Effector CD4-positive, alpha-beta T cell (primary cell): ENCODE measurements around the gene PAGE4. TPM values are rescaled to one million over a fixed set of nuclear protein-coding genes. Genes with fewer than 3 reads are reported as not detected.

Experiments used
- DNase-seq: peaks from one replicate; pipeline ENCODE4 v3.0.0-alpha.2; 2020
- total RNA-seq: gene quantifications from one replicate; lab custom pipeline; 2026; lab: John Stamatoyannopoulos, UW

PAGE4 gene, protein sequence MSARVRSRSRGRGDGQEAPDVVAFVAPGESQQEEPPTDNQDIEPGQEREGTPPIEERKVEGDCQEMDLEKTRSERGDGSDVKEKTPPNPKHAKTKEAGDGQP
- not detected for total RNA-seq

GRCh38 chrX:49829016-49829415 lies at the start of gene PAGE4:
TSS of gene PAGE4 (plus strand) at chrX:49829303. CDS start at chrX:49830429, 1,126 bp downstream.
- DNase-seq: no peak

GRCh38 chrX:49784747-49785280 lies 44.3 kb upstream of the PAGE4 start:
- DNase-seq: no peak

DNA sequence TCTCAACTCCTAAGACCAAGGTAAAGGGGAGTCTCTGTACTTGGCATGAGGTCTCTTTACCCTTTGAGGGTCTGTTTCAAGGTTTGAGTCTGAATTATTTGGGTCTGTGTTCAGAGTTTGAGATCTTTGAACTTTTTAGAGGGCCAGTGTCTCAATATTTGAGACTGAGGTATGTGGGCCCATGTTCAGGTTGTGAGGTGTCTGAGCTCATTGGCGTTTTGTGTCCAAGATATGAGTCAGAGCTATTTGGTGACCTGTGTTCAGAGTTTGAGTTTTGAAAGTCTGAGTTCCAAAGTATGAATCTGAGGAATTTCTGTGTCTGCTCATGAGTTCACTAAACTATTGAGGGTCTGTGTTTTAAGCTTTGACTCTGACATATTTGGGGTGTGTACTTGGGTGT lies 36.7 kb upstream of the PAGE4 start:
- DNase-seq: no peak

DNA sequence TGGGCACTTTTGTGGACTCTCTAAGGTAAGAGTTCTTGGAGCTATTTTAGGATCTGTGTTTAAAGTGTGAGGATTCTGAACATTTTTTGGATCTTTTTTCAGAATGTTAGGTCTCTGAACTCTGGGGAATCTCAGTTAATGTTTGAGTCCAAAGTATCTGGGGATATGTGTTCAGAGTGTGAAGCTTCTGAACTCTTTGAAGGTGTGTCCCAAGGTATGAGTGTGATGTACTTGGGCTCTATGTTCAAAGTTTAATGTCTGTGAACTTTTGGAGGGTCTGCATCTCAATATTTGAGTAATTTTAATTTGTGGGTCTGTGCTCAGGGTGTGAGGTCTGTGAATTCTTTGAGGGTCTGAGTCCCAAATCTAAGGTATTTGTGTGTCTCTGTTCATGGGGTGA lies 35.4 kb upstream of the PAGE4 start:
- DNase-seq: no peak

- DNase-seq: no peak
Observed at GRCh38 chrX:49799828-49800227, 29.3 kb upstream of the PAGE4 start.

DNA sequence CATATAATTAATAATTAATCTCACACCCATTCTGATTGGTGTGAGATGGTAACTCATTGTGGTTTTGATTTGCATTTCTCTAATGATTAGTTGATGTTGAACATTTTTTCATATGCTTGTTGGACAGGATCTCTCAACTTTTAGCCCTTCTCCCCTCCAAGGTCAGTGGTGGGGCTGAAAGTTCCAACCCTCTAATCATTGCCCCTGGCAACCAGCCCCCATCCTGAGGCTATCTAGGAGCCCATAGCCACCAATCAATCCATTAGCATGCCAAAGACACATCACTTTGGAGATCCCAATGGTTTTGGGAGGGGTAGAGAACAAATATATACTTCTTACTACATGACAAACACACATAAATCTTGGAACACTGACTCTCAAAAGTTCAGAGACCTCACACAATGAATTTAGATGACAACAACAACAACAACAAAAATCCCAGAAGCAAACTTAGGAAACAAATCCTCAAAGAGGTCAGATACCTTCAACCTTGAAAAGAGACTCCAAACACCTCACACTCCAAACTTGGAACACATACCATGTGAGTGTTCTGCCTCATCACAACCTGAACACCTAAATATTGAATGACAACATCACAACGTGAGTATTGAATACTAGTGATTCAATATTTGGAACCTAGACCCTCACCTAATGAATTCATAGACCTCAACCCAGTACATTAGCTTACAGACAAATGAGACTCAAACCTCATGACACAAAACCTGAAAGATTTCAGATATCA lies 19.0 kb upstream of the PAGE4 start:
- no peak for DNase-seq

GRCh38 chrX:49812177-49812576 lies 16.9 kb upstream of the PAGE4 start:
- no peak for DNase-seq

DNA sequence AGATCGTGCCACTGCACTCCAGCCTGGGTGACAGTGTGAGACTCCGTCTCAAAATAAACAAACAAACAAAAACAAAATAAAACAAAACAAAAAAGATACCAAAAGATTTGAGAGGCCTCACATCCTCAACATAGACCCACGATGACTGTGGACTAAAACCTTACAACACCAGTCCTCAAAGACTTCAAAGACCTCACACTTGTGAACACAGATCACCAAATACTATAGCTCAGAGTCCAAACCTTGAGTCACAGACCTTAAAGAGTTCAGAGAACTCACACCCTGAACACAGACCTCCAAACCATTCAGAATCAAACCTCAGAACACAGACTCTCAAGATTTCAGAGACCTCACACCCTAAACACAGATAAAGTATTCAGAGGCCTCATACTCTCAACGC lies 12.7 kb upstream of the PAGE4 start:
- no peak for DNase-seq

DNA sequence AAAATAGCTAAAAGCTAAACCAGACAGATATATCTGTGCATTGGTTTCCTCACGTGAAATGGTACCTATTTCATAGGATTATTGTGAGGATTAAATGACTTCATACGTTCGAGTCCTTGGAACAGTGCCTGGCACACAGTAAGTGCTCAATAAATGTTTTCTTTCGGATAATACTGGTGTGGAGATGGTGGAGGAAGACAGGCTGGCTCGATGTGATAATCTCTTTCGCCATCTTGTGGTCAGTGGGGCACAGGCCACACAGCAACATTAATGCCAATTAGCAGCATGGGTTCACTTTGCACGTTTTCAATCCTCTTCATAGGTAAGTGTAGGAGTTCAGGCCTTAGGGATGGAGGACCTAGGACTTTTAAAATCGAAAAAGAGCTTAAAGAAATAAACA lies 9.3 kb downstream of the PAGE4 start:
- DNase-seq: no peak

- DNase-seq: no peak
Observed at GRCh38 chrX:49840679-49841078, 11.6 kb downstream of the PAGE4 start.

- no peak for DNase-seq
Observed at GRCh38 chrX:49842621-49843020, 13.5 kb downstream of the PAGE4 start.

- no peak for DNase-seq
Observed at GRCh38 chrX:49844611-49845010, 15.5 kb downstream of the PAGE4 start.

GRCh38 chrX:49845701-49846403 lies 16.7 kb downstream of the PAGE4 start:
- no peak for DNase-seq

- DNase-seq: no peak
Observed at GRCh38 chrX:49846522-49846921, 17.4 kb downstream of the PAGE4 start.

DNA sequence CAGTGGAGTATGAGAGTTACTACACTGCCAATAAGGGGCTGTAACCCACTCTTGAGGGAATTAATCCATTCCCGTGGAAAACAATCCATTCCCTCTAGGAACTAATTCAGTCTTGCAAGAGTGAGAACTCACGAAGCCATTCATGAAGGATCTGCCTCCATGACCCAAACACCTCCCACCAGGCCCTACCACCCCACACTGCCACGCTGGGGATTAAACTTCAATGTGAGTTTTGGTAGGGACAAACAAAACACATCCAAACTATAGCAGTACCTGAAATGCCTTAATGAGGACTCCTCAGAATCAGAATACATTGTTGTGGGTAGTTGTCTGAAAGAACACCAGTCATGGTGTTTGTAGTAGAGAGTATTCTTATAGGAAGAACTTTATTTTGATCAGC lies 19.2 kb downstream of the PAGE4 start:
- DNase-seq: no peak

DNA sequence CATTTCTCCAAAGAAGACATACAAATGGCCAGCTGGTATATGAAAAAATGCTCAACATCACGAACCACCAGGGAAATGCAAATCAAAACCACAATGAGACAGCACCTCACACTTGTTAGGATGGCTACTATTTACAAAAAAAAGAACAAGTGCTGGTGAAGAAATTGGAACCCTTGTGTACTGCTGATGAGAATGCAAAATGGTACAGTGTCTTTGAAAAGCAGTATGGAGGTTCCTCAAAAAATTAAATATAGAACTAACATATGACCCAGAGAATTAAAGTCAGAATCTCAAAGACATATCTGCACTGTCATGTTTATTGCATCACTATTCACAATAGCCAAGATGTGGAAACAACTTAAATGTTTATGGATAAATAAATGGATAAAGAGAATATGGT lies 20.9 kb downstream of the PAGE4 start:
- DNase-seq: no peak

- DNase-seq: no peak
Observed at GRCh38 chrX:49853661-49854060, 24.6 kb downstream of the PAGE4 start.

DNA sequence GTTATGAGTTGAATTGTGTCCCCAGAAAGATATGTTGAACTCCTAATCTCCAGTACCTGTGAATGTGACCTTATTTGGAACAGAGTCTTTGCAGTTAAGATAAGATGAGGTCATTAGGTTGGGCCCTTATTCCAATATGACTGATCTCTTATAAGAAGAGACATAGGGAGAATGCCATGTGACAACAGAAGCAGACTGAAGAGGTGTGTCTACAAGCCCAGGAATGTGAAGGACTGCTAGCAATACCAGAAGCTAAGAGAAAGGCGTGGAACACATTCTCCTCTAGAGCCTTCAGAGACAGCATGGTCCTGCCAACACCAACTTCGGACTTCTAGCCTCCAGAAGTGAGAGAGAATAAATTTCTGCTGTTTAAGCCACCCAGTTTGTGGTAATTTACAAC lies 27.7 kb downstream of the PAGE4 start:
- no peak for DNase-seq

GRCh38 chrX:49858341-49858740 lies 29.2 kb downstream of the PAGE4 start:
- no peak for DNase-seq

DNA sequence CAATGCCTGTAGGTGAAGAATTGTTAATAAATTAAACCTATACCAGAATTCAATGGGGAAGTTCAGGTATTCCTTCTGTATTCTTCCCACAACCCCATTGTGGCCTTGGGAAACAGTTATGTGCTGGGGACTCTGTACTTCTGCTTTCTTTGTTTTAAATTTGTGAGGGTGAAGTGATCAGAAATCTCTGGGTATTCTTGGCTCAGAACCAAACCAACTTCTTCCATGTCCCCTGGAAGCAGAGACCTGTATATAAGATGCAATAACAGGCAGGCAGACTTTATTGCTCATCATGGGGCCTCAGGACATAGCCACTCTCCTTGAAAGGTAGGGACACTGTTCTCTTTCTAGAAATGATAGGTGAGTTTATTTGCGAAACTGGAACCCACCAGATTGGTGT lies 30.4 kb downstream of the PAGE4 start:
- no peak for DNase-seq

GRCh38 chrX:49860867-49861535 lies 31.9 kb downstream of the PAGE4 start:
- no peak for DNase-seq

DNA sequence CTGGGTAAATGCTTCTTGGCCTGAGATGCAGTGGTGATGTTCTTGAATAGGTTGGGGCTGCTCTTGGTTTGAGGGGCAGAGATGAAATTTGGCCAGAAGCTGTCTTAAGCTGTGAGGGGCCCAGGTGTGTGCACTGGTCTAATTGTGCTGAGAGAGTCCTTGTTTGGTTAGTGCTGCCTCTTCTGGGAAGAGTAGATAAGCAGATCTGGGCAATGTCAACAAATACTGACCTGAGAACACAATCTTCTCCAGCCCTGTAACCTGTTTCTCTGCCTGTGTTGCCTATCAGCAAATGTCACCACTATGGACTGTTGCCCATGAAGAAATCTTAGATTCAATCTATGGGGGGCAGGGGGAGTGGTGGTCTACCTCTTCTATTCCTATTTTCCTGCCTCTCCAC lies 33.0 kb downstream of the PAGE4 start:
- no peak for DNase-seq

GRCh38 chrX:49868739-49869138 lies 39.6 kb downstream of the PAGE4 start:
- DNase-seq: no peak
